Measurements from ENCODE around the gene BLTP3A. TPM values are rescaled to one million over a fixed set of nuclear protein-coding genes. Genes with fewer than 3 reads are reported as not detected.

Gene BLTP3A
- total RNA-seq, 3 donors from 2014 or later, result 10.5 to 13.5 (median 12.2) TPM

Other genes starting within 250 kb of the BLTP3A start
- gene SPDEF, start 235.8 kb upstream of the BLTP3A start, total RNA-seq, result 100 to 1,000 TPM in 1 of 3 donors, 10 to 100 TPM in 1, under 1 TPM in 1; 0.48 to 123 (median 89.0) TPM
- 10 to 100 TPM; 58.3 to 87.1 (median 63.7) TPM for gene ILRUN, start 95.3 kb upstream of the BLTP3A start, total RNA-seq
- gene SNRPC, start 34.6 kb upstream of the BLTP3A start, total RNA-seq, result 10 to 100 TPM; 50.1 to 64.2 (median 58.0) TPM
- gene TAF11, start 96.0 kb downstream of the BLTP3A start, total RNA-seq, result 10 to 100 TPM; 17.4 to 24.2 (median 19.3) TPM
- gene ANKS1A, start 97.2 kb downstream of the BLTP3A start, total RNA-seq, result 10 to 100 TPM; 18.2 to 26.5 (median 23.4) TPM

Data from breast epithelium (tissue), 3 donors.